IPS DF 4.7 (cell line): Measurements from ENCODE around the gene GNAS-AS1.

Experiments used
- DNase-seq: peaks from one replicate; pipeline ENCODE4 v3.0.0-alpha.2; 2013; ENCODE audit warnings: low spot score; ENCODE audit errors: extremely low read depth

Gene GNAS-AS1

GRCh38 chr20:58850693-58851174 is at the start of gene GNAS-AS1:
GNAS-AS1 (minus strand) TSS chr20:58850902.
- no peak for DNase-seq

DNA sequence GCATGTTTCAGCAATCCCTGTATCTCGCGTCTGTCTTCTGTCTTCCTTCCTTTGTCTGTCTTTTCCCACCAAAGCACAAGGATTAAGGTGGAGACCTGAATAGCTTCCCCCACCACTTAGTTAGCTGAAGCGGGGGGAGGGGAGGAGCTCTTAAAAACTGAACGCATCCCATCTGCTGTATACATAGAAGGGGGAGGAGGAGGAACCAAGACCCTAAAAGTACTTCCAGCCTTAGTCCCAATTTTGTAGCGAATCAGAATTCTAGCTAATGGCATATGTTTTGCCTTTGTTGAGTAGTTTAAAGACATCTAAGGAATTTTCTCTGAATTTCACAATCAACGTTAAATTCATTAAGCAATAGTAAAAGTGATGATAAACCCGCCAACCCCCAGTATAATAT is 49.7 kb upstream of the GNAS-AS1 start:
- no peak for DNase-seq

DNA sequence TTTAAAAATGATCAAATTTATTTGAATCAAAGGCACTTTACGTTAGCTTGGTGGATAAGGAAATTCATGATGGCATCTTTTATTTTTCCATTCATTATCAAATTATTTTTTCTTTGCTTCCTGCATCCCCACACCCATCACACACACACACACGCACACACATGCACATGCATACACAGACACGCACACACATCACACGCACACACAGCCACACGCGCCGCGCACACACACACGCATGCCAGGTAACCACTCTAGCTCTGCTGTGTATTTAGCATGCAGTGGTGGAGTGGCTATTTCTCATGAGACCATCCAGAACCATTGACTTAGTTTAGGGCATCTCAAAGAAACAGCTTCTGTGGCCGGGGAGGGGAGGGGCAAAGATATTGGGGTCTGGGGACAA is 48.8 kb upstream of the GNAS-AS1 start:
- DNase-seq: no peak

DNA sequence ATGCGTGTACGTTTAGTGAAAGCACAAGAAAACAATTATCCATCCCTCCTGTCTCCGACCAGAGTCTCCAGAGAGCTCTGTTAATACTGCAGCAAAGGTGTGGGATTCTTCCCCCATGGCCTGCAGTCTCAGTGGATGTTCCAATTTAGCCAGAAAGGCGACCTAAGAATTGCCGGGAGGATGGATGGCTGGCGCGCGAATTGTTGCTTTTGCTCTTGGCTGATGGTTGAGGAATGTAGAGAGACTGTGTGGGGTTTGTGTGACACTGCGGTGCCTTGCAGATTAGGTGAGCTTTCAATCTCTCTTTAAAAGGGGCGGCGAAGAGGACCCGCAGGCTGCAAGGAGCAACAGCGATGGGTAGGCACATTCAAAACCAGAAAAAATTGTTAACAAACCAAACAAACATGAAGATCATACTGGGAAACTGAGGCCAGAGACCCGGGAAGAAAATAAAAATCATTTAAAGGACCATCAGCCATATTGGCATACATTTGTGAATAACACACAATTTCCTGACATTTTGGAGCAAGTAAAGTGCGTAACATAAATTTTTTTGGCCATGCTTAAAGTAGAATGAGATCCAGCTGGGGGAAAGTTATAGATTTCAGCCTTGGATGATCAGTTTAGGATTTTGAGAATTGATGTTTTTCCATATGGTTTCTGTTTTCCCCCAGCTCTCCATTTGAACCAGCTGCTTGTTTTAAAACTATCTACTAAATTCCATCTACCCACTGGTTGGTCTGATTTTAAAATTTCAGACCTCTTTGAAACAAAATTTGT is 48.1 kb upstream of the GNAS-AS1 start:
- DNase-seq: no peak

GRCh38 chr20:58897488-58897887 is 46.8 kb upstream of the GNAS-AS1 start:
- DNase-seq: no peak

GRCh38 chr20:58896820-58897219 is 46.1 kb upstream of the GNAS-AS1 start:
- no peak for DNase-seq

DNA sequence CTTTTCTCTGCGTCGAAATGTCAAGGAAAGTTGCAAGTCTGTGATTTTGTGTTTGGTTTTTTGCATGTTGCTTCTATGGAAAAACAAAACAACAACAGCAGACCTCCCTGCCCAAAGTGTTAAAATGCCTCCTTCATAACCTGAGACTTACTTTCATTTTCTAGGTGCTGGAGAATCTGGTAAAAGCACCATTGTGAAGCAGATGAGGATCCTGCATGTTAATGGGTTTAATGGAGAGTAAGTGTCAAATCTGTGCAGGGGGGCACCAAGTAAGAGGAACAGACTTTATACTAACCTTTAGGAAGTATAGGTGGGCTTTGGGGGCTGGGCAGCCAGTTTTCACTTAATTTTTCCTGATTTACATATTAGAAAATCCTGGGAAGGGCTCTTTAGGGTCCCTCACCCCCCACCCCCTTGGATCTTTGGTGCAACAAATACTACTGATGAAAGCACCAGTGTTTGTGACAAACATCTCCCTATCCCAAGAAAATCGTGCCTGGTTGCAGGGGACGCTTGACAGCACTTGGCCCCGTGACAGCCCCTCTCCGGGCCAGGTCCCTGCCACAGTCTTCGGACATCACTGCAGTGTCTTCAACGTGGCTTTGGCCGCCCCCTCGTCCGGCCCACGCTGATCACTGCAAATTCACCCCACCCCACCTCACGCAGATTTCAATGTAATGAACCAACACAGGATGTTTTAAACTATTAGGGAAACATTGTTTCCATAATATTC is 44.9 kb upstream of the GNAS-AS1 start:
- DNase-seq: no peak

- no peak for DNase-seq
Observed at GRCh38 chr20:58894652-58895447, 44.1 kb upstream of the GNAS-AS1 start.

DNA sequence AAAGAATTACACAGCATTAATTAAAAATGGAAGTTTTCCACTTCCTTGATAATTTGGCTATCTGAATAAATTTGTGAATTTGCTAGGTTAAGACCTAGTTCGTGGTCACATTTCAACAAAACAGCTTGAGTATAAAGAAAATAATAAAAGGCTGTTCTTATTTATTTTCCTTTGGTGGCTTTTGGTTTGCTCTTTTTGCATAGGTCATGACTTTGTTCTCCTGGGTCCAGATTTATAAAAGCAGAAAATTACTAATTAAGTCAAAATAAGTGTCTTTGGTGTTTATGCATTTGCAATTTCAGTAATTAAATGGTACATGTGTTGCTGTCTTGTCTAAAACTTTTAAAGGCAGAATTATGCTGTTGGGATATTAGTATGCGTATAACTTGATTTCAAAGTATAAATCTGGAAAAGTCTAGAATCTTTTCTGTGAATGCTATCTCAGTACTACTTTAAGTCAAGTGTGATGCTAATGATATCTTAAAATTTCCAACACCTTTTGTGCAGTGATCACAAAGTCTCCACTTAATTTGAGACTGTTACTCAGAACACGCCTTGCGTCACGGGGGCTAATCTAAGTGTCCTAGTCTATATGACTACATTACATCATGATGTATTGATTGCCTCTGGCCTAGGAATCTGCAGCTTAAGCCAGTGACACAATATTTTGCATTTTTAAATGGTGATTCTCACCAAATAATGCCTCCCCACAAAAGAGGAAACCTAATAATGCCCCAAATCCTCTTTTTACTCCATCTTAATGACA is 42.8 kb upstream of the GNAS-AS1 start:
- DNase-seq: no peak

DNA sequence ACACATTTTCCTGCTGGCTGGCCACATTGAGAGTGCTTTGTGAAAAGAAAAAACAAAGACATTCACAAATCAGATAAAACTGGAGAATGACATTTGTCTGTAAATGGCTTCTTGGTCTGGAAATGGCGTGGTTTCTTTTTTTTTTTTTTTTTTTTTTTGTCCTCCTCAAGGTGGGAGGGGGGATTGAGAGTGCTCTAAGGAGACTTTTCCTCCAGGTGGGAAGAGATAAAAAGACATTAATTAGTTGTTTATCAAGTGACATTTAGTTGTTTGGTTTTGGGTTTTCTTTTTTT is 42.2 kb upstream of the GNAS-AS1 start:
- no peak for DNase-seq

DNA sequence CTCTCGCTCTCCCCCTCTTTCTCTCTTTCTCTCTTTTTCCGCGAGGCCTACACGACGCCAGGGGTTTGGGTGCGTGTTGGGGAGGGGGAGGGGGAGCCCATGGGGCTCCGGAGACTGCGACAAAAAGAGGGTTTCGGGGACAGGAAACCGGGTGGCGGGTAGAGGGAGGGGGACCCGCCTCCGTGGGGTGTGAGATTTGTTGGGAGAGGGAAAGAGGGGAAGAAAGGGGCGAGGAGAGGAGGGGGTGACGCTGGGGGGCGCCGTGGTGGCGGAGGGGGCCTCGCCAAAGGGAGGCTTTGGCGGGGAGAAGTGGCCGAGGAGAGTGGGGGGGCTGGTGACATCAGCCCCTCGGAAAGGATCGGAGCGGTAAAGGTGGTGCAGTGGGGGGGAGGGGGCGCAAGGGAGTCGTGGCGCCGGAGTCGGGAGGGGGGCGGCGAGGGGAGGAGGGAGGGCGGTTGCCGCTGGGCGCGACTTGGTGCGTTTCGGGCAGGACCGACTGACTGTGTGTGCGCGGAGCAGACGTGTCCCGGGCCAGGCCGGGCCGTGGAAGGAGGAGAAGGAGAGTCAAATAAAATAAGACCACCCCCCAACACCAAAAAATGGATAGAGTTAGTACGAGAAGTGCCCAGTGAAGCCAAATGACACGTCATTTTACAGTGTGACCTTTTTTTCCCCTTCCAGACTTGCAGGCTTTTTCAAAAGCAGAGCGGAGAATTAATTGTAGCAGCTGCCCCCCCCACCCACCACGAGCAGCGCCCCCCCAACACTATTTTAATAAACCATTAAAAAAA is 41.6 kb upstream of the GNAS-AS1 start:
- DNase-seq: no peak

GRCh38 chr20:58891718-58892140 is 41.0 kb upstream of the GNAS-AS1 start:
- no peak for DNase-seq

DNA sequence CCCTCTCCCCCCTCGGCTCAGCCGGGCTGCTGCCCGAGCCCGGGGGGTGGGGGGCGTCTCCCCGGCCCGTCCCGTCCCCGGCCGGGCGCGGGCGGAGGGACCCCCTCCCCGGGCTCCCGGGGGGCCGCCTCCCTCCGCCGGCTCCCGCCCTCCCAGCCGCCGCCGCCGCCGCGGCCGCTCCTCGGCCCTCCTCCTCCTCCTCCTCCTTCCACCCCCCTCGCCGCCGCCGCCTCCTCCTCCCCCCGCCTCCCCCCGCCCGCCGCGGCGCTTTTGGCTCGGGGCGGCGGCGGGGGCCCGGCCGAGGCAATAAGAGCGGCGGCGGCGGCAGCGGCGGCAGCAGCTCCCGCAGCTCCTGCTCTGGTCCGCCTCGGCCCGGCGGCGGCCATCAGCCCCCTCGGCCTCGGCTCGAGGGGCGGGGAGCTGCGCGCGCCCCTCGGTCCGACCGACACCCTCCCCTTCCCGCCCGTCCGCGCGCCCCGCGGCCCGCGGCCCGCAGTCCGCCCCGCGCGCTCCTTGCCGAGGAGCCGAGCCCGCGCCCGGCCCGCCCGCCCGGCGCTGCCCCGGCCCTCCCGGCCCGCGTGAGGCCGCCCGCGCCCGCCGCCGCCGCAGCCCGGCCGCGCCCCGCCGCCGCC is 40.5 kb upstream of the GNAS-AS1 start:
- DNase-seq: no peak

DNA sequence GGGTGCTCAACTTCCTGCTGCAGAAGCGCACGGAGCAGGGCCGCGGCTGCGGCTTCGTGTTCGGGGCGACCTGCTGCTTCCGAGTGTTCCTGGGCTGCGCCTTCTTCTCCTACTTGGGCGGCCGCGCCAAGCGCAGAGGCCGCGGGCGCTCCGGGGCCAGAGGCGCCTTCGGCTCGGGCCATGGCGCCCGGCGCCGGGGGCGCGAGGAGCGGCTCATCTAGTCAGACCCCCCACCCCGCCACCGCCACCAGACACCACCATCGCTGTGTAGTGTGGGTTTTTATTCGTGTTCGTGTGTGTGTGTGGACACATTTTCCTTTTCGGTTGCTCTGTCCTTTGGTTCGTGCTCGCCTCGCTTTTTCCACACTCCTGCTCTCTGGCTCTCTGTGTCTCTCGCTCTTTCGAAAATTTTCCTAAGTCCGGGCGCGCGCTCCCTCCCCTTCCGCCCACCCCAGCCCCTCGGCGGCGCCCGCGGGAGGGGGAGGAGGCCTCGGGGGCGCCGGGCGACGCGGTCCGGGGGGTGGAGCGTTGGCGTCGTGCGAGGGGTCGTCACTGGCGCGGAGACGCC is 39.9 kb upstream of the GNAS-AS1 start:
- no peak for DNase-seq

- no peak for DNase-seq
Observed at GRCh38 chr20:58889798-58890517, 39.3 kb upstream of the GNAS-AS1 start.

DNA sequence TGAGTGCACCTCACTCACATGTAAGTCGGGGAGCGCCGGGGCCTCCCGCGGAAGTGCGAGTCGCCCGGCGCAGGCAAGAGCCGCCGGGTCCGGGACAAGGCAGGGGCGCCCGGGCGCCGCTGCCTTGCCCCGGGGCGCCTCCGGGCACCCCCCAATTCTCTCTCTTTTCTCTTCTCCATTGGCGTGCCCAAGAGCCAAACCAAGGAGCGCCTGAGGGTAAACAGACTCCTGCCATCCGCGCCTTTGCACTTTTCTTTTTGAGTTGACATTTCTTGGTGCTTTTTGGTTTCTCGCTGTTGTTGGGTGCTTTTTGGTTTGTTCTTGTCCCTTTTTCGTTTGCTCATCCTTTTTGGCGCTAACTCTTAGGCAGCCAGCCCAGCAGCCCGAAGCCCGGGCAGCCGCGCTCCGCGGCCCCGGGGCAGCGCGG is 38.6 kb upstream of the GNAS-AS1 start:
- DNase-seq: no peak

DNA sequence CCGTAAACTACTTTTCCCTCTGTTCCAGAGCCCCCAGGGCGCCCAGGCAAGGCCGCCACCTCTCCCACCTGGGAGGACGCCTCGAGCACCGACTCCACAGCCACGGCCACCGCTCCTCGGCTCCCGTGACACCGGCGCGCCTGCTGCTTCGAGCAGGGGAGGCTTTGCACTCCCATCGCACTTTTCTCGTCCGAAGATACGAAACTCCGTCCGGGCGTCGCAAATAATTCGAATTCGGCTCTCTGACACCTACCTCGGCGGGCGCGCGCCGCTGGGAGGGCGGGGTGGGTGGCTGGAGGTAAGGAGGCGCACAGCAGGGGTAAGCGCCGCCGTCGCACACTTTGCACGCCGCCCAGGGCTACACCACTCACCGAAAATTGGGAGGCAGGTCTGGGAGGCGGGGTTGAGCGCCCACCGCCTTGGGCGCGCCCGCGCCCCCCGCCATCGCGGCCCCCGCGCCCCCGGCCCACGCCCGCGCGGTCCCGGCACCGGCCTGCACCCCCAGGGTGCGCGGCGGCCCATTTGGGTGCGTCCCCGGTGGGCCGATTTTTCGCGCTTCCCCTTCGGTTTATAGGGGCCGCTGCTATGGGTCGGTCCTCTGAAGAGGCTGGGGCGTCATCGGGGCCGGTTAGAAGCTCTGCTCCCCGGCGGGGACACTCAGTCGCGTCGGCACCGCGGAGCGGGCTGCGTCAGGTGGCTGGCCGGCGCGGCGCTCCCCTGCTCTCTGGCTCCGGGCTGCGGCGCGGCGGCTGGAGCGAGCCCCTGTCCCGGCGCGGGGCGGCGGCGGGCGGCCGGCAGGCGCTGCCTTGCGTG is 38.0 kb upstream of the GNAS-AS1 start:
- no peak for DNase-seq

- no peak for DNase-seq
Observed at GRCh38 chr20:58888103-58888502, 37.4 kb upstream of the GNAS-AS1 start.
